ENCODE results near the gene GAL3ST2.
"Not testable (repeated sequence)": the region's sequence is repeated elsewhere in the genome, so short reads cannot be mapped to it uniquely, and the experiment has no call there.

The GAL3ST2 gene

GRCh38 chr2:241742320-241742939, 34.2 kb upstream of the GAL3ST2 start:
- H3K9me3 Mint-ChIP-seq = peaks cover 0 to 5% of the 10 kb centered on the region in 2 donors
- peaks cover 41% of the 10 kb centered on the region for H3K4me1 Mint-ChIP-seq
- H3K27ac Mint-ChIP-seq = no peak overlapping the region
- no peaks in the 10 kb centered on the region for H3K27me3 Mint-ChIP-seq
- no peak overlapping the region for H3K4me3 Mint-ChIP-seq
- ATAC-seq (no peak), DNase-seq (no peak)

- H3K4me3 Mint-ChIP-seq, H3K9me3 Mint-ChIP-seq, H3K27ac Mint-ChIP-seq, ATAC-seq, DNase-seq, H3K27me3 Mint-ChIP-seq: not testable (repeated sequence)
- peaks cover 38% of the 10 kb centered on the region for H3K4me1 Mint-ChIP-seq
Observed at GRCh38 chr2:241743008-241743407, 33.6 kb upstream of the GAL3ST2 start.

- Mint-ChIP-seq H3K9me3 (peaks cover 0 to 5% of the 10 kb centered on the region in 2 donors), H3K4me3 (no peak overlapping the region), H3K4me1 (peaks cover 34% of the 10 kb centered on the region), H3K27ac (peak overlapping the region in 1 of 2 donors; percentile 34), H3K27me3 (no peaks in the 10 kb centered on the region)
- DNase-seq = no peak
- ATAC-seq = no peak
Observed at GRCh38 chr2:241743620-241744019, 33.0 kb upstream of the GAL3ST2 start.

GRCh38 chr2:241744028-241744754, 32.4 kb upstream of the GAL3ST2 start:
- ATAC-seq (no peak), DNase-seq (no peak)
- Mint-ChIP-seq H3K27me3 (no peaks in the 10 kb centered on the region), H3K9me3 (peaks cover 0 to 5% of the 10 kb centered on the region in 2 donors), H3K4me3 (no peak overlapping the region), H3K27ac (no peak overlapping the region), H3K4me1 (peaks cover 29% of the 10 kb centered on the region)

- Mint-ChIP-seq H3K27ac (no peak overlapping the region), H3K4me1 (peaks cover 18% of the 10 kb centered on the region), H3K9me3 (peaks cover 0 to 5% of the 10 kb centered on the region in 2 donors), H3K27me3 (no peaks in the 10 kb centered on the region), H3K4me3 (no peak overlapping the region)
- DNase-seq = no peak
- no peak for ATAC-seq
Observed at GRCh38 chr2:241745276-241745675, 31.3 kb upstream of the GAL3ST2 start.

GRCh38 chr2:241746084-241746483, 30.5 kb upstream of the GAL3ST2 start:
- no peak for DNase-seq
- Mint-ChIP-seq H3K27ac (no peak overlapping the region), H3K4me3 (no peak overlapping the region), H3K27me3 (no peaks in the 10 kb centered on the region), H3K9me3 (peaks cover 0 to 5% of the 10 kb centered on the region in 2 donors), H3K4me1 (peaks cover 10% of the 10 kb centered on the region)
- no peak for ATAC-seq

GRCh38 chr2:241748468-241749256, 28.0 kb upstream of the GAL3ST2 start:
- Mint-ChIP-seq H3K4me1 (no peaks in the 10 kb centered on the region), H3K27ac (peak overlapping the region in 1 of 2 donors; percentile 67), H3K4me3 (no peak overlapping the region), H3K27me3 (no peaks in the 10 kb centered on the region), H3K9me3 (peaks cover 0 to 5% of the 10 kb centered on the region in 2 donors)
- DNase-seq (no peak), ATAC-seq (no peak)

- no peak for ATAC-seq
- Mint-ChIP-seq H3K9me3 (peaks cover 0 to 5% of the 10 kb centered on the region in 2 donors), H3K27me3 (no peaks in the 10 kb centered on the region), H3K27ac (no peak overlapping the region), H3K4me3 (no peak overlapping the region), H3K4me1 (no peaks in the 10 kb centered on the region)
- DNase-seq = no peak
Observed at GRCh38 chr2:241750076-241750840, 26.4 kb upstream of the GAL3ST2 start.

- no peak for ATAC-seq
- no peaks in the 10 kb centered on the region for H3K4me1 Mint-ChIP-seq
- no peak overlapping the region for H3K27ac Mint-ChIP-seq
- no peak for DNase-seq
- H3K27me3 Mint-ChIP-seq = no peaks in the 10 kb centered on the region
- no peak overlapping the region for H3K4me3 Mint-ChIP-seq
- peaks cover 0 to under 1% of the 10 kb centered on the region in 2 donors for H3K9me3 Mint-ChIP-seq
Observed at GRCh38 chr2:241751152-241751551, 25.5 kb upstream of the GAL3ST2 start.

GRCh38 chr2:241751776-241752175, 24.8 kb upstream of the GAL3ST2 start:
- ATAC-seq (no peak), DNase-seq (no peak)
- Mint-ChIP-seq H3K9me3 (no peaks in the 10 kb centered on the region), H3K4me1 (no peaks in the 10 kb centered on the region), H3K27me3 (no peaks in the 10 kb centered on the region), H3K27ac (no peak overlapping the region), H3K4me3 (no peak overlapping the region)

- H3K27ac Mint-ChIP-seq = no peak overlapping the region
- H3K4me1 Mint-ChIP-seq = no peaks in the 10 kb centered on the region
- no peak overlapping the region for H3K4me3 Mint-ChIP-seq
- ATAC-seq = no peak
- no peaks in the 10 kb centered on the region for H3K27me3 Mint-ChIP-seq
- no peak for DNase-seq
- H3K9me3 Mint-ChIP-seq = no peaks in the 10 kb centered on the region
Observed at GRCh38 chr2:241752253-241752652, 24.4 kb upstream of the GAL3ST2 start.

- ATAC-seq = peak; percentile 55
- no peak for DNase-seq
- H3K27me3 Mint-ChIP-seq = no peaks in the 10 kb centered on the region
- H3K4me3 Mint-ChIP-seq = no peak overlapping the region
- no peaks in the 10 kb centered on the region for H3K4me1 Mint-ChIP-seq
- H3K27ac Mint-ChIP-seq = no peak overlapping the region
- H3K9me3 Mint-ChIP-seq = no peaks in the 10 kb centered on the region
Observed at GRCh38 chr2:241752689-241753276, 23.8 kb upstream of the GAL3ST2 start.

- Mint-ChIP-seq H3K4me1 (no peaks in the 10 kb centered on the region), H3K27ac (peak overlapping the region in 1 of 2 donors; percentile 75), H3K4me3 (no peak overlapping the region), H3K9me3 (no peaks in the 10 kb centered on the region), H3K27me3 (no peaks in the 10 kb centered on the region)
- ATAC-seq = no peak
- DNase-seq = no peak
Observed at GRCh38 chr2:241753493-241753892, 23.1 kb upstream of the GAL3ST2 start.

GRCh38 chr2:241754042-241754441, 22.6 kb upstream of the GAL3ST2 start:
- ATAC-seq (no peak), DNase-seq (no peak)
- Mint-ChIP-seq H3K4me3 (no peak overlapping the region), H3K27ac (no peak overlapping the region), H3K9me3 (no peaks in the 10 kb centered on the region), H3K27me3 (no peaks in the 10 kb centered on the region), H3K4me1 (no peaks in the 10 kb centered on the region)

- ATAC-seq (peak; percentile 31), DNase-seq (no peak)
- Mint-ChIP-seq H3K9me3 (no peaks in the 10 kb centered on the region), H3K27me3 (no peaks in the 10 kb centered on the region), H3K27ac (no peak overlapping the region), H3K4me1 (no peaks in the 10 kb centered on the region), H3K4me3 (no peak overlapping the region)
Observed at GRCh38 chr2:241755166-241755565, 21.5 kb upstream of the GAL3ST2 start.
